MM.1S (cell line): Measurements from ENCODE around the gene SHBG.
"Not testable (repeated sequence)": the region's sequence is repeated elsewhere in the genome, so short reads cannot be mapped to it uniquely, and the experiment has no call there.

Experiments
- CTCF ChIP-seq: fragments of 300-600 bp; sonication (generic); IDR thresholded peaks from 2 replicates; pipeline ENCODE4 v1.5.1; 2016; ENCODE audit warnings: antibody characterized with exemption, low read length, mixed read lengths
- EZH2 ChIP-seq: fragments of 300-600 bp; sonication (generic); optimal IDR thresholded peaks from 2 replicates; pipeline ENCODE3; 2017; ENCODE audit warnings: low read depth, mild to moderate bottlenecking, antibody characterized with exemption, low read length, mixed read lengths
- EZH2phosphoT487 ChIP-seq: fragments of 300-600 bp; sonication (generic); IDR thresholded peaks from 2 replicates; pipeline ENCODE4 v1.6.1; 2018; ENCODE audit warnings: antibody characterized with exemption, low read length

- TF ChIP-seq CTCF, EZH2, EZH2phosphoT487: not testable (repeated sequence)
These were observed 4.2 kb upstream of the SHBG start for GRCh38 chr17:7625749-7626148.
